H1 (cell line): ENCODE results near the gene PIGS. TPM values are rescaled to one million over a fixed set of nuclear protein-coding genes. Genes with fewer than 3 reads are reported as not detected.
A peak's percentile ranks its signal among the peaks of the same experiment; 100 is the strongest.

ENCODE experiments used
- ATF3 ChIP-seq: IDR thresholded peaks from 2 replicates; pipeline ENCODE4 v1.6.1; 2011; ENCODE audit warnings: low read depth, mild to moderate bottlenecking, low read length; ENCODE audit not compliant: insufficient read depth
- CTBP2 ChIP-seq: IDR thresholded peaks from 2 replicates; pipeline ENCODE4 v1.7.0; 2011; ENCODE audit warnings: borderline replicate concordance, mild to moderate bottlenecking, moderate library complexity, mixed read lengths, low read length; ENCODE audit not compliant: insufficient read depth, insufficient read length
- CTCF ChIP-seq, 3 experiments: IDR thresholded peaks; 1 replicate in 2 of 3; 2 replicates in 1 of 3; pipeline versions ENCODE4 v1.5.1 to v1.6.1; 2011; ENCODE audit warnings: low read length in 3 of 3, mild to moderate bottlenecking in 3 of 3, inconsistent platforms in 2 of 3, low read depth in 1 of 3, moderate library complexity in 1 of 3; ENCODE audit not compliant: insufficient read depth in 1 of 3; ENCODE audit errors: control extremely low read depth in 1 of 3
- polyA plus RNA-seq, 7 experiments: library from polyadenylated mRNA; depleted of rRNA in 3 of 7; stranded (reverse) in 5 of 7; unstranded in 2 of 7; fragments of >200 nt in 5 of 7; fragments of 200-250 nt in 2 of 7; gene quantifications; 1 replicate in 5 of 7; 2 replicates in 1 of 7; 4 replicates in 1 of 7; pipeline versions ENCODE4 v1.2.1 to v1.2.3, GENCODE V29; 2011 to 2013; ENCODE audit warnings: missing spikeins in 2 of 7, mixed read lengths in 2 of 7
- total RNA-seq: library from RNA; stranded (reverse); fragmentation: NEBNext Ultra II Directional; extraction: Animal tissue kit (Norgen Biotek cat#: 25700); gene quantifications from 2 replicates; pipeline ENCODE4 v1.2.1, GENCODE V29; 2021

Gene PIGS
- total and polyA plus RNA-seq, 2 of the 8 experiments (the other 6 are each of a cell fraction or from before 2014, with no cell fraction given) = 44.3 to 50.6 TPM

GRCh38 chr17:28547623-28548416, 23.5 kb downstream of the PIGS start (continued):
- TF ChIP-seq CTCF (IDR thresholded peaks at IDR 0.05; ENCODE audit: control extremely low read depth in 1 of 3, insufficient read depth in 1 of 3, low read depth in 1 of 3, low read length in 3 of 3) = peak; percentile 95 to 99 (median 98)
- TF ChIP-seq ATF3 = no peak
- TF ChIP-seq CTBP2 = peak; percentile 63
